Hepatocyte (in vitro differentiated cells): ENCODE data around the gene TLNRD1. TPM values are rescaled to one million over a fixed set of nuclear protein-coding genes. Genes with fewer than 3 reads are reported as not detected.

Source experiments
- DNase-seq: peaks from one replicate; pipeline ENCODE4 v3.0.0-alpha.2; 2016; ENCODE audit warnings: low spot score
- H2AFZ ChIP-seq: fragments of 200-600 bp; sonication (generic); 2 replicates; pipeline ENCODE4 v1.6.0; 2016; ENCODE audit warnings: antibody characterized with exemption, mild to moderate bottlenecking
- H3K27ac ChIP-seq: fragments of 200-600 bp; sonication (generic); 2 replicates; pipeline ENCODE4 v1.5.1; 2016; ENCODE audit warnings: mild to moderate bottlenecking
- H3K27me3 ChIP-seq: fragments of 200-600 bp; sonication (generic); 2 replicates; pipeline ENCODE4 v1.6.1; 2016
- H3K36me3 ChIP-seq: fragments of 200-600 bp; sonication (generic); replicated peaks from 2 replicates; pipeline ENCODE4 v1.5.1; 2016; ENCODE audit warnings: low read depth; ENCODE audit not compliant: insufficient read depth
- H3K4me1 ChIP-seq: fragments of 200-600 bp; sonication (generic); 2 replicates; pipeline ENCODE4 v1.5.1; 2016; ENCODE audit warnings: mild to moderate bottlenecking, moderate library complexity; ENCODE audit not compliant: insufficient read depth
- H3K4me2 ChIP-seq: fragments of 200-600 bp; sonication (generic); 2 replicates; pipeline ENCODE4 v1.6.0; 2016
- H3K4me3 ChIP-seq: fragments of 200-600 bp; sonication (generic); 2 replicates; pipeline ENCODE4 v1.5.1; 2016; ENCODE audit warnings: mild to moderate bottlenecking
- H3K79me2 ChIP-seq: fragments of 200-600 bp; sonication (generic); 2 replicates; pipeline ENCODE4 v1.6.0; 2017; ENCODE audit warnings: mild to moderate bottlenecking
- H3K9me2 ChIP-seq: fragments of 200-600 bp; sonication (generic); replicated peaks from 2 replicates; pipeline ENCODE4 v1.6.0; 2017; ENCODE audit warnings: mild to moderate bottlenecking; ENCODE audit not compliant: insufficient read depth
- H3K9me3 ChIP-seq: fragments of 200-600 bp; sonication (generic); 2 replicates; pipeline ENCODE4 v1.5.1; 2016; ENCODE audit warnings: low read depth, mild to moderate bottlenecking
- H4K20me1 ChIP-seq: fragments of 200-600 bp; sonication (generic); 2 replicates; pipeline ENCODE4 v1.6.0; 2016; ENCODE audit warnings: mild to moderate bottlenecking; ENCODE audit not compliant: insufficient read depth, poor library complexity, severe bottlenecking
- EZH2 ChIP-seq: fragments of 200-600 bp; sonication (generic); IDR thresholded peaks from 2 replicates; pipeline ENCODE4 v1.6.1; 2016; ENCODE audit warnings: antibody characterized with exemption, mild to moderate bottlenecking, borderline replicate concordance
- EZH2phosphoT487 ChIP-seq: fragments of 200-600 bp; sonication (generic); IDR thresholded peaks from one replicate; pipeline ENCODE4 v1.6.1; 2018; ENCODE audit warnings: antibody characterized with exemption, mild to moderate bottlenecking, low read depth, moderate library complexity; ENCODE audit not compliant: unreplicated experiment, severe bottlenecking
- WGBS: methylation state at CpG from one replicate; pipeline ENCODE4 v1.1.6; 2016; ENCODE audit warnings: low lambda C conversion rate; ENCODE audit errors: missing lambda C conversion rate; 5-methylcytosine and 5-hydroxymethylcytosine counted together
- polyA plus RNA-seq: library from polyadenylated mRNA; unstranded; fragments of >200 nt; fragmentation: Nextera tagmentation; extraction: Ambion mirVana; gene quantifications from 2 replicates; pipeline ENCODE4 v1.2.1, GENCODE V29; 2016
- total RNA-seq: library from RNA; depleted of rRNA; stranded (reverse); fragments of >200 nt; gene quantifications from 2 replicates; pipeline ENCODE4 v1.2.3, GENCODE V29; 2014
- TF ChIP-seq, protein P1 (sequence below): fragments of 200-600 bp; sonication (generic); IDR thresholded peaks from 2 replicates; pipeline ENCODE4 v1.5.1; 2016; ENCODE audit warnings: antibody characterized with exemption, mild to moderate bottlenecking; ENCODE audit not compliant: poor library complexity

Gene TLNRD1
- total and polyA plus RNA-seq, 2 experiments from 2014 or later: 10.3 to 15.6 TPM

DNA sequence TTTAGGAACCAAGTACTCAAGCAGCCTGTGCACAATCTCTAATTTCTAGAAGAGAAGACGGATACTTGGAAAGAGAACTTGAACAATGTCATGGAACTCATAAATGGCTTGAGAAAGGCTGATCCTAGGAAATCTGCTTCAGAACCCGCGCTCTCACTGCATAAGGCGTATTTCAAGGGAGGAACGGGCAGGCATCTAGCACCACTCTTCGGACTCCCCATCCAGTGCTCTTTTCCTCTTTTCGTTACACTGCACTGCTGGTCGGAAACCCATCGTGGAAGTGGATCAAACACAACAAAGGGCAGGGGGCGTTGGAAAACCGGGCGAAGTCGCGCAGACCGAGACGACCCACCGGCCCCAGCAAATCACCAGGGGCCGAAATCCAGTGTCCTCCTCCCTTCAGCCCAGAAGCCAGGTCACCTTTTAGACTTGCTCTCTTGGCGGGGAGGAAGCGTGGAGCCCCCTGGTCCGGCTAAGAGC lies 539 bp upstream of the TLNRD1 start:
- Histone ChIP-seq H3K9me3 (no peaks in the 10 kb centered on the region), H3K79me2 (peaks cover 33% of the 10 kb centered on the region), H3K9me2 (no peaks in the 10 kb centered on the region), H3K27me3 (no peaks in the 10 kb centered on the region), H4K20me1 (peaks cover 14% of the 10 kb centered on the region), H3K36me3 (no peaks in the 10 kb centered on the region), H3K4me3 (peak overlapping the region; percentile 85), H3K4me2 (peak overlapping the region; percentile 92), H3K27ac (peak overlapping the region; percentile 99), H2AFZ (peak overlapping the region; percentile 97), H3K4me1 (no peaks in the 10 kb centered on the region)
- 6% methylated on average over 21 of the region's 21 CpGs for WGBS
- TF ChIP-seq EZH2 (no peak), EZH2phosphoT487 (no peak)
- TF ChIP-seq, protein P1, sequence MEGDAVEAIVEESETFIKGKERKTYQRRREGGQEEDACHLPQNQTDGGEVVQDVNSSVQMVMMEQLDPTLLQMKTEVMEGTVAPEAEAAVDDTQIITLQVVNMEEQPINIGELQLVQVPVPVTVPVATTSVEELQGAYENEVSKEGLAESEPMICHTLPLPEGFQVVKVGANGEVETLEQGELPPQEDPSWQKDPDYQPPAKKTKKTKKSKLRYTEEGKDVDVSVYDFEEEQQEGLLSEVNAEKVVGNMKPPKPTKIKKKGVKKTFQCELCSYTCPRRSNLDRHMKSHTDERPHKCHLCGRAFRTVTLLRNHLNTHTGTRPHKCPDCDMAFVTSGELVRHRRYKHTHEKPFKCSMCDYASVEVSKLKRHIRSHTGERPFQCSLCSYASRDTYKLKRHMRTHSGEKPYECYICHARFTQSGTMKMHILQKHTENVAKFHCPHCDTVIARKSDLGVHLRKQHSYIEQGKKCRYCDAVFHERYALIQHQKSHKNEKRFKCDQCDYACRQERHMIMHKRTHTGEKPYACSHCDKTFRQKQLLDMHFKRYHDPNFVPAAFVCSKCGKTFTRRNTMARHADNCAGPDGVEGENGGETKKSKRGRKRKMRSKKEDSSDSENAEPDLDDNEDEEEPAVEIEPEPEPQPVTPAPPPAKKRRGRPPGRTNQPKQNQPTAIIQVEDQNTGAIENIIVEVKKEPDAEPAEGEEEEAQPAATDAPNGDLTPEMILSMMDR: no peak
- DNase-seq: peak; percentile 21

GRCh38 chr15:81001152-81002008 lies 657 bp downstream of the TLNRD1 start:
- peak; percentile 83 for DNase-seq
- Histone ChIP-seq H3K4me2 (peak overlapping the region; percentile 92), H4K20me1 (peaks cover 14% of the 10 kb centered on the region), H3K79me2 (peaks cover 43% of the 10 kb centered on the region), H3K9me2 (no peaks in the 10 kb centered on the region), H3K27ac (peak overlapping the region; percentile 99), H2AFZ (peak overlapping the region; percentile 97), H3K9me3 (no peaks in the 10 kb centered on the region), H3K36me3 (no peaks in the 10 kb centered on the region), H3K27me3 (no peaks in the 10 kb centered on the region), H3K4me3 (peak overlapping the region; percentile 85), H3K4me1 (no peaks in the 10 kb centered on the region)
- TF ChIP-seq, protein P1: no peak
- no peak for TF ChIP-seq EZH2phosphoT487
- TF ChIP-seq EZH2: no peak
- 1% methylated on average over 83 of the region's 110 CpGs for WGBS

- Histone ChIP-seq H3K36me3 (no peaks in the 10 kb centered on the region), H2AFZ (peak overlapping the region; percentile 26), H3K79me2 (peaks cover 47% of the 10 kb centered on the region), H3K4me1 (no peaks in the 10 kb centered on the region), H3K4me3 (peak overlapping the region; percentile 85), H4K20me1 (peaks cover 14% of the 10 kb centered on the region), H3K27ac (peak overlapping the region; percentile 99), H3K4me2 (peak overlapping the region; percentile 92), H3K9me3 (no peaks in the 10 kb centered on the region), H3K27me3 (no peaks in the 10 kb centered on the region), H3K9me2 (no peaks in the 10 kb centered on the region)
- TF ChIP-seq, protein P1: no peak
- TF ChIP-seq EZH2phosphoT487: no peak
- TF ChIP-seq EZH2: no peak
- peak; percentile 55 for DNase-seq
- WGBS: 1% methylated on average over 23 of the region's 42 CpGs
These were observed 1.2 kb downstream of the TLNRD1 start for GRCh38 chr15:81002009-81002330.
